Inflammatory macrophage (primary cell): Measurements from ENCODE around the gene UBE3C.
"Not testable (repeated sequence)": the region's sequence is repeated elsewhere in the genome, so short reads cannot be mapped to it uniquely, and the experiment has no call there.

Source experiments
- DNase-seq, 2 donors: peaks; one replicate each; pipeline ENCODE4 v3.0.0-alpha.2; 2020 to 2022

UBE3C gene

GRCh38 chr7:157273208-157274093 lies 134.7 kb downstream of the UBE3C start:
- peak; percentile 80 to 87 for DNase-seq

- peak; percentile 40 to 63 for DNase-seq
Measured at GRCh38 chr7:157274094-157274634, 135.4 kb downstream of the UBE3C start.

- peak; percentile 70 to 85 for DNase-seq
Measured at GRCh38 chr7:157274991-157275427, 136.3 kb downstream of the UBE3C start.

- no peak for DNase-seq
Measured at GRCh38 chr7:157276091-157276561, 137.4 kb downstream of the UBE3C start.

GRCh38 chr7:157276731-157277562 lies 138.2 kb downstream of the UBE3C start:
- peak; percentile 22 to 56 for DNase-seq

GRCh38 chr7:157277568-157277967 lies 138.8 kb downstream of the UBE3C start:
- not testable (repeated sequence) for DNase-seq

- no peak for DNase-seq
Measured at GRCh38 chr7:157278167-157278790, 139.6 kb downstream of the UBE3C start.

- peak; percentile 53 to 62 for DNase-seq
Measured at GRCh38 chr7:157278791-157279724, 140.3 kb downstream of the UBE3C start.

- no peak for DNase-seq
Measured at GRCh38 chr7:157279741-157280215, 141.1 kb downstream of the UBE3C start.

GRCh38 chr7:157280216-157280841 lies 141.6 kb downstream of the UBE3C start:
- no peak for DNase-seq

GRCh38 chr7:157281221-157281998 lies 142.7 kb downstream of the UBE3C start:
- peak in 1 of 2 donors; percentile 14 for DNase-seq

- no peak for DNase-seq
Measured at GRCh38 chr7:157282141-157282801, 143.5 kb downstream of the UBE3C start.

GRCh38 chr7:157284229-157285014 lies 145.7 kb downstream of the UBE3C start:
- DNase-seq, result no peak

GRCh38 chr7:157291404-157292080 lies 152.8 kb downstream of the UBE3C start:
- DNase-seq, result no peak

- no peak for DNase-seq
Measured at GRCh38 chr7:157292258-157292657, 153.5 kb downstream of the UBE3C start.

GRCh38 chr7:157292770-157293412 lies 154.2 kb downstream of the UBE3C start:
- DNase-seq, result no peak

GRCh38 chr7:157293413-157293788 lies 154.7 kb downstream of the UBE3C start:
- no peak for DNase-seq
